Testis (tissue), 3 donors: ENCODE measurements around the gene BTN1A1. TPM values are rescaled to one million over a fixed set of nuclear protein-coding genes. Genes with fewer than 3 reads are reported as not detected.

Experiments used
- DNase-seq: peaks from one replicate; pipeline ENCODE4 v3.0.0-alpha.2; 2019
- H3K27ac ChIP-seq, 2 donors: fragments of 200-600 bp; sonication (generic); one replicate each; pipeline ENCODE4 v1.5.1; 2019
- H3K27me3 ChIP-seq: fragments of 200-600 bp; sonication (generic); one replicate; pipeline ENCODE4 v1.5.1; 2019
- H3K36me3 ChIP-seq: fragments of 200-600 bp; sonication (generic); one replicate; pipeline ENCODE4 v1.5.1; 2017; ENCODE audit warnings: low read depth; ENCODE audit errors: missing control alignments
- H3K4me1 ChIP-seq: fragments of 200-600 bp; sonication (generic); one replicate; pipeline ENCODE4 v1.5.1; 2019
- H3K4me3 ChIP-seq, 2 donors: fragments of 200-600 bp; sonication (generic); one replicate each; pipeline ENCODE4 v1.5.1; 2017 to 2019
- H3K9me3 ChIP-seq: fragments of 200-600 bp; sonication (generic); one replicate; pipeline ENCODE4 v1.5.1; 2017
- POLR2A ChIP-seq: fragments of 450-650 bp; IDR thresholded peaks from one replicate; pipeline ENCODE4 v1.6.1; 2017; ENCODE audit warnings: antibody characterized with exemption, mild to moderate bottlenecking, moderate library complexity
- WGBS, 2 donors: methylation state at CpG; one replicate each; pipeline ENCODE4 v1.1.5; 2018; 5-methylcytosine and 5-hydroxymethylcytosine counted together
- intact Hi-C: fragments of 100-400 bp; cut with DNase I; formaldehyde crosslinking; loops from one replicate; pipeline ENCODE4 v1.15.1; 2023; ENCODE audit warnings: low total_unique reads
- polyA plus RNA-seq: library from polyadenylated mRNA; stranded (reverse); fragments of 350-450 nt; fragmentation: Illumina TruSeq; extraction: RNeasy Lipid Tissue Mini Kit (QIAGEN cat#74804); gene quantifications from one replicate; pipeline ENCODE4 v1.2.3, GENCODE V29; 2014; ENCODE audit warnings: low read depth, low replicate concordance; ENCODE audit not compliant: insufficient read depth
- total RNA-seq, 2 donors: library from RNA; depleted of rRNA; stranded (reverse); fragments of >200 nt; gene quantifications; one replicate each; pipeline ENCODE4 v1.2.3, GENCODE V29; 2016
- TF ChIP-seq, protein P1 (sequence below), 3 experiments: fragments of 450-650 bp in 2 of 3; fragments of 200-600 bp in 1 of 3; sonication (generic) in 1 of 3; IDR thresholded peaks; one replicate each; pipeline ENCODE4 v1.5.1; 2016 to 2019; ENCODE audit warnings: antibody characterized with exemption in 3 of 3, mild to moderate bottlenecking in 2 of 3, moderate library complexity in 1 of 3

The BTN1A1 gene
- total and polyA plus RNA-seq, 3 donors from 2014 or later, result 0.30 to 0.31 (median 0.31) TPM

DNA sequence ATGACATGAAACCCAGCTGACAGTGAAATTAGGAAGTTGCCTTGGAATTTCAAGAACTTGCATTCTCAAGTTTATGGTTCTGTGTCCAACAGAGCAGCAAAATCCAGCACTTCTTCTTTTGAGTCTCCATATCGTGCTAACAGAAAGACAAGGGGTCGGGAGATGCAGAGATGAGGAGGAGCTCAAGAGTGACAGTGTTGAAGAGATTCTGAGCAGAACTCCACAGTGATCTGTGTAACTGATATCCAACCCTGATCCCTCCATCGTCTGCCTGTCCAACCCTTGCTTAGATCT, 21.2 kb upstream of the BTN1A1 start:
- no peaks in the 10 kb centered on the region for H3K9me3 ChIP-seq
- no peak overlapping the region for H3K4me3 ChIP-seq
- no peak for DNase-seq
- no peaks in the 10 kb centered on the region for H3K27me3 ChIP-seq
- H3K27ac ChIP-seq, result no peak overlapping the region
- 78 to 84% methylated on average over 3 of the region's 3 CpGs for WGBS, 2 donors
- H3K36me3 ChIP-seq, result no peaks in the 10 kb centered on the region
- intact Hi-C loops, result no loop called here
- H3K4me1 ChIP-seq, result peaks cover 8% of the 10 kb centered on the region
- TF ChIP-seq, protein P1, sequence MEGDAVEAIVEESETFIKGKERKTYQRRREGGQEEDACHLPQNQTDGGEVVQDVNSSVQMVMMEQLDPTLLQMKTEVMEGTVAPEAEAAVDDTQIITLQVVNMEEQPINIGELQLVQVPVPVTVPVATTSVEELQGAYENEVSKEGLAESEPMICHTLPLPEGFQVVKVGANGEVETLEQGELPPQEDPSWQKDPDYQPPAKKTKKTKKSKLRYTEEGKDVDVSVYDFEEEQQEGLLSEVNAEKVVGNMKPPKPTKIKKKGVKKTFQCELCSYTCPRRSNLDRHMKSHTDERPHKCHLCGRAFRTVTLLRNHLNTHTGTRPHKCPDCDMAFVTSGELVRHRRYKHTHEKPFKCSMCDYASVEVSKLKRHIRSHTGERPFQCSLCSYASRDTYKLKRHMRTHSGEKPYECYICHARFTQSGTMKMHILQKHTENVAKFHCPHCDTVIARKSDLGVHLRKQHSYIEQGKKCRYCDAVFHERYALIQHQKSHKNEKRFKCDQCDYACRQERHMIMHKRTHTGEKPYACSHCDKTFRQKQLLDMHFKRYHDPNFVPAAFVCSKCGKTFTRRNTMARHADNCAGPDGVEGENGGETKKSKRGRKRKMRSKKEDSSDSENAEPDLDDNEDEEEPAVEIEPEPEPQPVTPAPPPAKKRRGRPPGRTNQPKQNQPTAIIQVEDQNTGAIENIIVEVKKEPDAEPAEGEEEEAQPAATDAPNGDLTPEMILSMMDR (IDR thresholded peaks at IDR 0.05), result no peak

DNA sequence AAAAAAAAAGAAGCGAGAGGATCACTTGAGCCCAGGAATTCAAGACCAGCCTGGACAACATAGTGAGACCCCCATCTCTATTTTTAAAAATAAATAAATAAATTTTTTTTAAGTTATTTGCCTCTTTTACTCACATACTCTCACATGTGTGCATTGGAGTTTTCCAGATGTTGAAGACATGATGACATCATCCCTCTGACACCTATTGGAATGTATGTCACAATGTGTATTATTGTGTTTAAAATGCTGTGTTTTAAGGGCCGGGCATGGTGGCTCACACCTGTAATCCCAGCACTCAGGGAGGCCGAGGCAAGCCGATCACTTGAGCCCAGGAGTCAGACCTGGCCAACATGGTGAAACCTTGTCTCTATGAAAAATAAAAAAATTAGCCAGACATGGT, 17.8 kb upstream of the BTN1A1 start:
- Histone ChIP-seq H3K36me3 (no peaks in the 10 kb centered on the region), H3K4me3 (no peak overlapping the region), H3K27ac (no peak overlapping the region), H3K9me3 (no peaks in the 10 kb centered on the region), H3K4me1 (no peaks in the 10 kb centered on the region), H3K27me3 (no peaks in the 10 kb centered on the region)
- no peak for DNase-seq
- 93 to 96% methylated on average over 4 of the region's 4 CpGs for WGBS, 2 donors
- intact Hi-C loops, result no loop called here
- TF ChIP-seq, protein P1 (IDR thresholded peaks at IDR 0.05), result no peak
- TF ChIP-seq POLR2A, result no peak

- H3K9me3 ChIP-seq, result no peaks in the 10 kb centered on the region
Measured at GRCh38 chr6:26483727-26484126, 16.4 kb upstream of the BTN1A1 start.

DNA sequence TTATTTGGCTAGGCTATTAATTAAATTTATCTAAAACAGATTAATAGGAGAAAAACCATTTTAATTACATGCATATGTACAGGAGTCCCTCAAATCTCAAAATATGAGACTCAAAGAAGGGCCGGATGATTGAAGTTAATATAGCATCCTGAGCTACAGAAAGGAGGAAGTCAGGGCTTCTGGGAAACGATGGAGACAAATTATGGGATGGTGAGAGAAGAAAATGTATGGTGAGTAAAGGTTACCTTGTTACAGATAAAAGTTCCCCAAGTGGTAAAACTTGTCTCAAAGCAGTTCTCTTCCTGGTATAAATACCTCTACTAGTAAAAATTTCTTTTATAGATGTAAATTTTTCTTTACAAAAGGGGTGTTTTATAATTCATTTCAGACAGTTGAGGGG, 15.9 kb upstream of the BTN1A1 start:
- intact Hi-C loops, result no loop called here
- 72 to 78% methylated on average over 2 of the region's 2 CpGs for whole genome bisulfite sequencing, 2 donors
- Histone ChIP-seq H3K4me3 (no peak overlapping the region), H3K9me3 (no peaks in the 10 kb centered on the region), H3K27me3 (no peaks in the 10 kb centered on the region), H3K4me1 (no peaks in the 10 kb centered on the region), H3K27ac (no peak overlapping the region), H3K36me3 (no peaks in the 10 kb centered on the region)
- no peak for DNase-seq
- no peak for TF ChIP-seq POLR2A
- TF ChIP-seq, protein P1 (IDR thresholded peaks at IDR 0.05), result no peak

More at GRCh38 chr6:26483727-26484126, 16.4 kb upstream of the BTN1A1 start:
- Histone ChIP-seq H3K4me3 (no peak overlapping the region), H3K27me3 (no peaks in the 10 kb centered on the region), H3K27ac (no peak overlapping the region), H3K4me1 (no peaks in the 10 kb centered on the region), H3K36me3 (no peaks in the 10 kb centered on the region)
- no peak for DNase-seq
- TF ChIP-seq, protein P1 (IDR thresholded peaks at IDR 0.05), result no peak
- no peak for TF ChIP-seq POLR2A
- 88 to 91% methylated on average over 3 of the region's 3 CpGs for WGBS, 2 donors
- intact Hi-C loops, result no loop called here

DNA sequence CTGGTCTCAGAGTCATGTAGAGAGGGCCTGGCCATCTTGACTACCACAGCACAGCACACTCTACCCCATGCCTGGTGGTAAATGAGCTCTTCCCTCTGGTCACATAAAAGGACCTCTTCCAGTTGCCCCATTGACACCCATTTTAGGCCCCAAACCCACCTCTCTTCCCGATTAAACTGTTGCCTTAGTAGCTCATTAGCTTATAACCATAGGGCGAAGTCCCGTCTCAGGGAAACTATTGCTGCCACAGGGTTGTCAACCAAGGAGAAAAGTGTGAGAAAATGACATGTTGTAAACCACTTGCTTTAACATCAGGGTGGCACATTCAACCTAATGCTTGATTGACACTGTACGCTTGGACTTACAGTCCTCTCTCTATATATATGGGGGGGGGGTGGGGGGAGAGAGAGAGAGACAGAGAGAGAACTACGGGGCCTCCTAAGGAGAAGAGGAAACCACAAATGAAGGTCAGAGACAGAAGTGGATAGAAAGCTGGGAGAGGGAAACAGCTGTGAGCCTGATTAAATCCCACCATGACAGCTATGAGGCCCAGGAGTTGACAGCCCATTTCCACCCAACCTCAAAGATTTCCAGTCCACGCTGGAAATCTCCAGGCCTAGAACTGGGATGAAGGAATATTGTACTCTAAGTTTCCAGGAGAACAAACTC, 14.9 kb upstream of the BTN1A1 start:
- WGBS, 2 donors, result 82 to 86% methylated on average over 6 of the region's 6 CpGs
- Histone ChIP-seq H3K4me3 (no peak overlapping the region), H3K36me3 (no peaks in the 10 kb centered on the region), H3K9me3 (no peaks in the 10 kb centered on the region), H3K27ac (no peak overlapping the region), H3K4me1 (no peaks in the 10 kb centered on the region), H3K27me3 (no peaks in the 10 kb centered on the region)
- intact Hi-C loops, result no loop called here
- DNase-seq, result no peak
- no peak for TF ChIP-seq POLR2A
- TF ChIP-seq, protein P1 (IDR thresholded peaks at IDR 0.05), result no peak
